HepG2 (cell line): Measurements from ENCODE around the gene SPAG8. TPM values are rescaled to one million over a fixed set of nuclear protein-coding genes. Genes with fewer than 3 reads are reported as not detected.
A peak's percentile ranks its signal among the peaks of the same experiment; 100 is the strongest.

Experiments
- AGO2 ChIP-seq: fragments of 200-400 bp; formaldehyde crosslinking; optimal IDR thresholded peaks from 2 replicates; pipeline ENCODE3; 2017; ENCODE audit warnings: mild to moderate bottlenecking, low read depth, low read length, moderate library complexity
- CC2D1A ChIP-seq: sonication (generic); formaldehyde crosslinking; IDR thresholded peaks from 2 replicates; pipeline ENCODE4 v1.8.1; 2023; ENCODE audit warnings: mild to moderate bottlenecking, missing genetic modification reagents
- FOSL1 ChIP-seq: sonication (generic); formaldehyde crosslinking; IDR thresholded peaks from 2 replicates; pipeline ENCODE4 v1.9.0; 2021; ENCODE audit warnings: missing genetic modification reagents, borderline replicate concordance
- HDAC2 ChIP-seq: sonication (generic); formaldehyde crosslinking; IDR thresholded peaks from 2 replicates; pipeline ENCODE4 v1.4.0; 2020; ENCODE audit warnings: missing genetic modification reagents
- HNF4G ChIP-seq, 2 experiments: sonication (generic) in 1 of 2; formaldehyde crosslinking in 1 of 2; IDR thresholded peaks; 2 replicates each; pipeline versions ENCODE4 v1.4.0 to v1.6.1; 2011 to 2020; ENCODE audit warnings: borderline replicate concordance in 2 of 2, low read depth in 2 of 2, mild to moderate bottlenecking in 2 of 2, low read length in 1 of 2, missing genetic modification reagents in 1 of 2, moderate library complexity in 1 of 2
- PPARG ChIP-seq: conservative IDR thresholded peaks from 2 replicates; pipeline ENCODE4 v1.6.1; 2016; ENCODE audit warnings: missing biosample characterization, missing genetic modification reagents
- SMC3 ChIP-seq: IDR thresholded peaks from 2 replicates; pipeline ENCODE4 v1.6.1; 2011; ENCODE audit warnings: low read length, improper control_type of control experiment
- TAF15 ChIP-seq: fragments of 200-400 bp; formaldehyde crosslinking; IDR thresholded peaks from one replicate; pipeline ENCODE4 v1.6.1; 2018; ENCODE audit warnings: mild to moderate bottlenecking, low read depth, low read length; ENCODE audit not compliant: poor library complexity, severe bottlenecking
- THYN1 ChIP-seq: sonication (generic); formaldehyde crosslinking; IDR thresholded peaks from 2 replicates; pipeline ENCODE4 v1.8.1; 2023; ENCODE audit warnings: low read depth, mild to moderate bottlenecking, moderate library complexity, missing genetic modification reagents, borderline replicate concordance
- ZFP91 ChIP-seq: sonication (generic); formaldehyde crosslinking; IDR thresholded peaks from 2 replicates; pipeline ENCODE4 v1.9.0; 2022; ENCODE audit warnings: missing genetic modification reagents, mild to moderate bottlenecking, borderline replicate concordance
- ZNF136 ChIP-seq: sonication (generic); formaldehyde crosslinking; IDR thresholded peaks from 2 replicates; pipeline ENCODE4 v1.8.1; 2022; ENCODE audit warnings: low read depth, mild to moderate bottlenecking, moderate library complexity, missing genetic modification reagents
- ZNF180 ChIP-seq: sonication (generic); formaldehyde crosslinking; IDR thresholded peaks from 2 replicates; pipeline ENCODE4 v1.4.0; 2020; ENCODE audit warnings: low read depth, missing genetic modification reagents, borderline replicate concordance
- ZNF337 ChIP-seq: sonication (generic); formaldehyde crosslinking; IDR thresholded peaks from 2 replicates; pipeline ENCODE4 v1.5.1; 2020; ENCODE audit warnings: missing genetic modification reagents, low read depth, mild to moderate bottlenecking, borderline replicate concordance
- polyA plus RNA-seq, 8 experiments: library from polyadenylated mRNA; depleted of rRNA in 3 of 8; stranded (reverse) in 7 of 8; unstranded in 1 of 8; fragments of >200 nt; fragmentation: Illumina TruSeq in 4 of 8; extraction: Trizol in 4 of 8; gene quantifications; 2 replicates each; pipeline versions ENCODE4 v1.2.1 to v1.2.3, GENCODE V29; 2011 to 2016; ENCODE audit warnings: low read depth in 4 of 8, missing spikeins in 1 of 8, mixed read lengths in 1 of 8; ENCODE audit not compliant: insufficient read depth in 1 of 8
- total RNA-seq, 5 experiments: library from RNA; depleted of rRNA; stranded (reverse); fragments of >200 nt; fragmentation: Illumina TruSeq; extraction: Trizol; gene quantifications; 2 replicates each; pipeline ENCODE4 v1.2.3, GENCODE V29; 2016; ENCODE audit warnings: low read depth in 1 of 5
- TF ChIP-seq, protein P1 (sequence below): sonication (generic); formaldehyde crosslinking; IDR thresholded peaks from 2 replicates; pipeline ENCODE4 v1.4.0; 2020; ENCODE audit warnings: mild to moderate bottlenecking, missing genetic modification reagents
- TF ChIP-seq, protein P2 (sequence below): sonication (generic); formaldehyde crosslinking; IDR thresholded peaks from 2 replicates; pipeline ENCODE4 v1.4.0; 2020; ENCODE audit warnings: missing genetic modification reagents

The SPAG8 gene
- total and polyA plus RNA-seq, 2 of the 13 experiments (the other 11 are each of a cell fraction or from before 2014, with no cell fraction given), result 0.18 to 0.27 TPM

- TF ChIP-seq, protein P1, sequence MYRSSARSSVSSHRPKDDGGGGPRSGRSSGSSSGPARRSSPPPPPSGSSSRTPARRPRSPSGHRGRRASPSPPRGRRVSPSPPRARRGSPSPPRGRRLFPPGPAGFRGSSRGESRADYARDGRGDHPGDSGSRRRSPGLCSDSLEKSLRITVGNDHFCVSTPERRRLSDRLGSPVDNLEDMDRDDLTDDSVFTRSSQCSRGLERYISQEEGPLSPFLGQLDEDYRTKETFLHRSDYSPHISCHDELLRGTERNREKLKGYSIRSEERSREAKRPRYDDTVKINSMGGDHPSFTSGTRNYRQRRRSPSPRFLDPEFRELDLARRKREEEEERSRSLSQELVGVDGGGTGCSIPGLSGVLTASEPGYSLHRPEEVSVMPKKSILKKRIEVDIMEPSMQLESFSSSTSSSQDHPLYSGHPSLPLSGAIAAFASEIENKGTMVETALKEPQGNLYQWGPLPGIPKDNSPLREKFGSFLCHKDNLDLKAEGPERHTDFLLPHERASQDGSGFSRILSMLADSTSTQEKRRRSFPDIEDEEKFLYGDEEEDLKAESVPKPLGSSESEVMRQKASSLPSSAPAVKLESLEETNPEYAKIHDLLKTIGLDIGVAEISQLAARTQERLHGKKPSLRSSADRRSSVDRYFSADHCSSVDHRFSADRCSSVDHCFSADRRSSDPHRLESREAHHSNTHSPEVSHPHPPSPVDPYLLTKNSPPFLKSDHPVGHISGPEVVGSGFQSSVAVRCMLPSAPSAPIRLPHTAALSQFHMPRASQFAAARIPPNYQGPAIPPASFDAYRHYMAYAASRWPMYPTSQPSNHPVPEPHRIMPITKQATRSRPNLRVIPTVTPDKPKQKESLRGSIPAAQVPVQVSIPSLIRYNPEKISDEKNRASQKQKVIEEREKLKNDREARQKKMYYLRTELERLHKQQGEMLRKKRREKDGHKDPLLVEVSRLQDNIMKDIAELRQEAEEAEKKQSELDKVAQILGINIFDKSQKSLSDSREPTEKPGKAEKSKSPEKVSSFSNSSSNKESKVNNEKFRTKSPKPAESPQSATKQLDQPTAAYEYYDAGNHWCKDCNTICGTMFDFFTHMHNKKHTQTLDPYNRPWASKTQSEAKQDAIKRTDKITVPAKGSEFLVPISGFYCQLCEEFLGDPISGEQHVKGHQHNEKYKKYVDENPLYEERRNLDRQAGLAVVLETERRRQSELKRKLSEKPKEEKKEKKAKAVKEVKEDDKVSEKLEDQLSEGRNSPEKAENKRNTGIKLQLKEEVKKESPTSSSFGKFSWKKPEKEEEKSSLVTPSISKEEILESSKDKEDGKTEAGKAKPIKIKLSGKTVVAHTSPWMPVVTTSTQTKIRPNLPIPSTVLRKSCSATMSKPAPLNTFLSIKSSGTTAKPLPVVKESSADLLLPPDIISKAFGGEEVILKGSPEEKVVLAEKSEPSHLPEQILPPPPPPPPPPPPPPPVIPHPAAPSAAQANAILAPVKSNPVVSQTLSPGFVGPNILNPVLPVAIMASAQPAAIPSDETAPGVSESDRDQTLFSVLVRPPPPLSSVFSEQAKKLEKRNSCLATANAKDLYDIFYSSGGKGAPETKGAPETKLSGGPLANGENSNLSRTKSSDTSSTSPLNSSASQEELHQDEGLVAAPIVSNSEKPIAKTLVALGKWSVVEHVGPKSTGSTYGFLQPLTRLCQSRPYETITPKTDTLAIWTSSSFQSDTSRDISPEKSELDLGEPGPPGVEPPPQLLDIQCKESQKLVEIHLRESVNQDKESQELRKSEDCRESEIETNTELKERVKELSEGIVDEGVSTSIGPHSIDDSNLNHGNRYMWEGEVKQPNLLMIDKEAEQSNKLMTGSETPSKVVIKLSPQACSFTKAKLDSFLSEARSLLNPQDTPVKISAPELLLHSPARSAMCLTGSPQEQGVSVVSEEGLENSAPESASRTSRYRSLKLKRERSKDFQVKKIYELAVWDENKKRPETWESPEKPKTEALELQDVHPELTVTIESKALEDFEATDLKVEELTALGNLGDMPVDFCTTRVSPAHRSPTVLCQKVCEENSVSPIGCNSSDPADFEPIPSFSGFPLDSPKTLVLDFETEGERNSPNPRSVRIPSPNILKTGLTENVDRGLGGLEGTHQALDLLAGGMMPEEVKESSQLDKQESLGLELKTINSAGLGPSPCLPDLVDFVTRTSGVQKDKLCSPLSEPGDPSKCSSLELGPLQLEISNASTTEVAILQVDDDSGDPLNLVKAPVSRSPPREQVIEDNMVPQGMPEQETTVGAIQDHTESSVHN (CRISPR knock-in tag), result 0 out of 2 replicates have a peak, but pooled peaks have one; percentile 68
- TF ChIP-seq CC2D1A (CRISPR knock-in tag), result no peak
- no peak for TF ChIP-seq SMC3
- peak; percentile 65; the same call in 1 of the 2 replicates for TF ChIP-seq HNF4G (IDR thresholded peaks at IDR 0.05; ENCODE audit: borderline replicate concordance, low read depth, low read length)
- TF ChIP-seq HNF4G (CRISPR knock-in tag; IDR thresholded peaks at IDR 0.05; ENCODE audit: borderline replicate concordance, low read depth), result peak; percentile 33; the same call in 1 of the 2 replicates
- peak; percentile 68 for TF ChIP-seq HDAC2
- no peak for TF ChIP-seq ZNF180
- peak; percentile 45; the same call in 1 of the 2 replicates for TF ChIP-seq ZNF136 (CRISPR knock-in tag)
- TF ChIP-seq ZFP91 (CRISPR knock-in tag), result 0 out of 2 replicates have a peak, but pooled peaks have one; percentile 82
- peak; percentile 48 for TF ChIP-seq TAF15
- peak; percentile 97 for TF ChIP-seq AGO2
- TF ChIP-seq, protein P2, sequence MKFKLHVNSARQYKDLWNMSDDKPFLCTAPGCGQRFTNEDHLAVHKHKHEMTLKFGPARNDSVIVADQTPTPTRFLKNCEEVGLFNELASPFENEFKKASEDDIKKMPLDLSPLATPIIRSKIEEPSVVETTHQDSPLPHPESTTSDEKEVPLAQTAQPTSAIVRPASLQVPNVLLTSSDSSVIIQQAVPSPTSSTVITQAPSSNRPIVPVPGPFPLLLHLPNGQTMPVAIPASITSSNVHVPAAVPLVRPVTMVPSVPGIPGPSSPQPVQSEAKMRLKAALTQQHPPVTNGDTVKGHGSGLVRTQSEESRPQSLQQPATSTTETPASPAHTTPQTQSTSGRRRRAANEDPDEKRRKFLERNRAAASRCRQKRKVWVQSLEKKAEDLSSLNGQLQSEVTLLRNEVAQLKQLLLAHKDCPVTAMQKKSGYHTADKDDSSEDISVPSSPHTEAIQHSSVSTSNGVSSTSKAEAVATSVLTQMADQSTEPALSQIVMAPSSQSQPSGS (CRISPR knock-in tag), result peak; percentile 96
- no peak for TF ChIP-seq FOSL1 (CRISPR knock-in tag)
- TF ChIP-seq THYN1, result no peak
- no peak for TF ChIP-seq ZNF337 (CRISPR knock-in tag)
- TF ChIP-seq PPARG, result peak; percentile 99
Observed at GRCh38 chr9:35814106-35814840, 2.2 kb upstream of the SPAG8 start (continued).
